HCT116 (cell line): ENCODE results near the gene SH2B3. TPM values are rescaled to one million over a fixed set of nuclear protein-coding genes. Genes with fewer than 3 reads are reported as not detected.

Experiments
- ATAC-seq: fragments of 200-7000 bp; cut with Tn5 transposase; 2 replicates; pipeline ENCODE4 v1.9.1; 2020; ENCODE audit warnings: mild to moderate bottlenecking, moderate library complexity
- BruUV-seq: library from RNA; stranded (reverse); fragments of 400-500 nt; replicated peaks from 2 replicates; lab custom pipeline; 2021; lab: Mats Ljungman, UMichigan
- CTCF ChIA-PET: fragments of 300-600 bp; sonication (Branson Sonifier 250); formaldehyde crosslinking; loops from one replicate; lab custom pipeline; 2021; ENCODE audit warnings: antibody characterized with exemption; lab: Charles Lee
- POLR2A ChIA-PET: fragments of 300-600, 350-600 bp; sonication (Branson Sonifier 250); formaldehyde crosslinking; loops from one replicate; lab custom pipeline; 2021; ENCODE audit warnings: antibody characterized with exemption; lab: Charles Lee
- RAD21 ChIA-PET, 2 experiments: fragments of 300-600 bp; sonication (Branson Sonifier 250); formaldehyde crosslinking; loops; one replicate each; lab custom pipeline; 2023; ENCODE audit warnings: low total read pairs in 2 of 2; ENCODE audit not compliant: uncharacterized antibody in 2 of 2, unreplicated experiment in 2 of 2, low non-redundant PET in 1 of 2; lab: Charles Lee
- DNase-seq: peaks from one replicate; pipeline ENCODE4 v3.0.0-alpha.2; 2010; ENCODE audit warnings: low read depth, low spot score
- H2AFZ ChIP-seq: fragments of 200-600 bp; shearing (Covaris generic), sonication (generic); 2 replicates; pipeline ENCODE4 v1.6.1; 2017; ENCODE audit warnings: low read depth, mixed run types, mixed read lengths, antibody characterized with exemption, low read length; ENCODE audit not compliant: poor library complexity, severe bottlenecking
- H3K27ac ChIP-seq: 2 replicates; pipeline ENCODE4 v1.5.1; 2012; ENCODE audit warnings: low read depth, low read length
- H3K27me3 ChIP-seq: fragments of 200-600 bp; sonication (generic); 2 replicates; pipeline ENCODE4 v1.6.1; 2016; ENCODE audit warnings: mixed run types, low read length, mixed read lengths; ENCODE audit not compliant: insufficient read depth
- H3K36me3 ChIP-seq, 2 experiments: fragments of 200-500 bp in 1 of 2; fragments of 200-600 bp in 1 of 2; sonication (Bioruptor generic) in 1 of 2; sonication (generic) in 1 of 2; 2 replicates each; pipeline versions ENCODE4 v1.5.1 to v1.6.1; 2014 to 2016; ENCODE audit warnings: low read length in 2 of 2, inconsistent platforms in 1 of 2, mixed read lengths in 1 of 2, mixed run types in 1 of 2; ENCODE audit not compliant: insufficient read depth in 2 of 2, control insufficient read depth in 1 of 2
- H3K4me1 ChIP-seq, 2 experiments: fragments of 200-600 bp in 1 of 2; sonication (generic) in 1 of 2; 2 replicates each; pipeline versions ENCODE4 v1.5.1 to v1.6.1; 2012 to 2017; ENCODE audit warnings: low read length in 2 of 2, inconsistent platforms in 1 of 2, mild to moderate bottlenecking in 1 of 2, mixed read lengths in 1 of 2, mixed run types in 1 of 2, moderate library complexity in 1 of 2; ENCODE audit not compliant: insufficient read depth in 2 of 2, control insufficient read depth in 1 of 2
- H3K4me2 ChIP-seq: fragments of 200-600 bp; sonication (generic); 2 replicates; pipeline ENCODE4 v1.6.1; 2017; ENCODE audit warnings: mixed run types, low read length, mixed read lengths
- H3K4me3 ChIP-seq, 2 experiments: fragments of 200-600 bp in 1 of 2; sonication (generic) in 1 of 2; replicated peaks in 1 of 2; 2 replicates each; pipeline ENCODE4 v1.5.1; 2011 to 2016; ENCODE audit warnings: low read length in 2 of 2, control low read depth in 1 of 2, low read depth in 1 of 2, mild to moderate bottlenecking in 1 of 2, mixed read lengths in 1 of 2, mixed run types in 1 of 2
- H3K79me2 ChIP-seq: fragments of 200-600 bp; sonication (generic); 2 replicates; pipeline ENCODE4 v1.6.1; 2017; ENCODE audit warnings: mild to moderate bottlenecking, mixed run types, low read length, moderate library complexity, mixed read lengths; ENCODE audit not compliant: insufficient read depth
- H3K9ac ChIP-seq: fragments of 200-600 bp; sonication (generic); 2 replicates; pipeline ENCODE4 v1.6.1; 2016; ENCODE audit warnings: low read length, mixed read lengths
- H3K9me2 ChIP-seq: fragments of 200-600 bp; sonication (generic), shearing (Covaris generic); 2 replicates; pipeline ENCODE4 v1.6.1; 2017; ENCODE audit warnings: mixed run types, mild to moderate bottlenecking, moderate library complexity; ENCODE audit not compliant: insufficient read depth
- H3K9me3 ChIP-seq, 2 experiments: fragments of 200-500 bp in 1 of 2; fragments of 200-600 bp in 1 of 2; sonication (Bioruptor generic) in 1 of 2; sonication (generic) in 1 of 2; 2 replicates each; pipeline ENCODE4 v1.6.1; 2014 to 2017; ENCODE audit warnings: low read length in 2 of 2, mixed read lengths in 2 of 2, inconsistent platforms in 1 of 2, low read depth in 1 of 2, mild to moderate bottlenecking in 1 of 2, mixed run types in 1 of 2, moderate library complexity in 1 of 2; ENCODE audit not compliant: control insufficient read depth in 1 of 2, insufficient read depth in 1 of 2
- H4K20me1 ChIP-seq: fragments of 200-600 bp; sonication (generic), shearing (Covaris generic); 2 replicates; pipeline ENCODE4 v1.6.1; 2017; ENCODE audit warnings: mixed run types, mild to moderate bottlenecking, moderate library complexity; ENCODE audit not compliant: insufficient read depth
- ATF3 ChIP-seq: IDR thresholded peaks from 2 replicates; pipeline ENCODE4 v1.6.1; 2012
- CBX3 ChIP-seq: IDR thresholded peaks from 2 replicates; pipeline ENCODE4 v1.6.1; 2012; ENCODE audit warnings: low read depth
- CEBPB ChIP-seq: IDR thresholded peaks from 2 replicates; pipeline ENCODE4 v1.6.1; 2012; ENCODE audit warnings: low read depth
- CTCF ChIP-seq, 3 experiments: fragments of 200-600 bp in 1 of 3; sonication (generic) in 1 of 3; IDR thresholded peaks in 2 of 3; conservative IDR thresholded peaks in 1 of 3; 2 replicates each; pipeline ENCODE4 v1.5.1; 2012 to 2017; ENCODE audit warnings: low read depth in 2 of 3, low read length in 2 of 3, antibody characterized with exemption in 1 of 3, borderline replicate concordance in 1 of 3, control low read depth in 1 of 3, mild to moderate bottlenecking in 1 of 3, mixed read lengths in 1 of 3, mixed run types in 1 of 3, moderate library complexity in 1 of 3; ENCODE audit not compliant: insufficient read depth in 1 of 3
- EGR1 ChIP-seq: IDR thresholded peaks from 2 replicates; pipeline ENCODE4 v1.6.1; 2012; ENCODE audit warnings: low read depth
- EZH2 ChIP-seq: fragments of 200-600 bp; sonication (generic); IDR thresholded peaks from 2 replicates; pipeline ENCODE4 v1.6.1; 2017; ENCODE audit warnings: antibody characterized with exemption, mixed run types
- EZH2phosphoT487 ChIP-seq: fragments of 200-600 bp; IDR thresholded peaks from 2 replicates; pipeline ENCODE4 v1.6.1; 2018; ENCODE audit warnings: antibody characterized with exemption, borderline replicate concordance
- FOSL1 ChIP-seq: IDR thresholded peaks from 2 replicates; pipeline ENCODE4 v1.6.1; 2012; ENCODE audit warnings: low read depth
- JUND ChIP-seq: IDR thresholded peaks from 2 replicates; pipeline ENCODE4 v1.6.1; 2012
- POLR2AphosphoS5 ChIP-seq: IDR thresholded peaks from 2 replicates; pipeline ENCODE4 v1.6.1; 2011; ENCODE audit warnings: mild to moderate bottlenecking, low read depth, low read length, moderate library complexity
- RAD21 ChIP-seq: IDR thresholded peaks from 2 replicates; pipeline ENCODE4 v1.6.1; 2012; ENCODE audit warnings: low read depth, mild to moderate bottlenecking
- REST ChIP-seq: IDR thresholded peaks from 2 replicates; pipeline ENCODE4 v1.6.1; 2012; ENCODE audit warnings: low read depth
- SIN3A ChIP-seq: IDR thresholded peaks from 2 replicates; pipeline ENCODE4 v1.6.1; 2012; ENCODE audit warnings: low read depth
- SP1 ChIP-seq: IDR thresholded peaks from 2 replicates; pipeline ENCODE4 v1.6.1; 2012; ENCODE audit warnings: low read depth
- SRF ChIP-seq: IDR thresholded peaks from 2 replicates; pipeline ENCODE4 v1.6.1; 2012; ENCODE audit warnings: low read depth
- YY1 ChIP-seq: IDR thresholded peaks from 2 replicates; pipeline ENCODE4 v1.6.1; 2011; ENCODE audit warnings: low read length, low read depth, moderate library complexity, mild to moderate bottlenecking; ENCODE audit not compliant: insufficient replicate concordance; ENCODE audit errors: extremely low read depth
- ZBTB33 ChIP-seq: IDR thresholded peaks from 2 replicates; pipeline ENCODE4 v1.6.1; 2011; ENCODE audit warnings: mild to moderate bottlenecking, low read length, moderate library complexity; ENCODE audit not compliant: insufficient replicate concordance; ENCODE audit errors: extremely low read depth
- ZNF274 ChIP-seq: fragments of 200-500 bp; sonication (Bioruptor generic); IDR thresholded peaks from 2 replicates; pipeline ENCODE4 v1.6.1; 2014; ENCODE audit warnings: mild to moderate bottlenecking, low read depth, low read length, inconsistent platforms
- intact Hi-C: fragments of 100-400 bp; cut with micrococcal nuclease; formaldehyde crosslinking; loops from 2 replicates; pipeline ENCODE4 v1.10.0; 2022
- total RNA-seq: library from RNA; stranded (reverse); gene quantifications from one replicate; pipeline ENCODE4 v1.2.1, GENCODE V29; 2021; ENCODE audit not compliant: unreplicated experiment

The SH2B3 gene
- total RNA-seq, 1 experiment from 2014 or later, result 17.3 TPM

GRCh38 chr12:111443086-111443485, 37.4 kb downstream of the SH2B3 start (continued):
- TF ChIP-seq SIN3A (no peak), ATF3 (no peak), EZH2 (no peak), EGR1 (no peak)
- TF ChIP-seq, all 23 proteins: peak for 0

- Histone ChIP-seq H3K9ac (no peak overlapping the region), H3K4me2 (no peak overlapping the region), H2AFZ (no peak overlapping the region), H3K9me2 (no peaks in the 10 kb centered on the region), H3K9me3 (no peaks in the 10 kb centered on the region), H3K36me3 (peaks cover 13 to 22% of the 10 kb centered on the region in 2 experiments; a peak in 3 of 4 replicates), H3K27me3 (no peaks in the 10 kb centered on the region), H3K4me3 (no peak overlapping the region), H3K4me1 (peaks cover 0 to 7% of the 10 kb centered on the region in 2 experiments; a peak in 1 of 4 replicates), H3K27ac (no peak overlapping the region), H4K20me1 (no peaks in the 10 kb centered on the region), H3K79me2 (no peaks in the 10 kb centered on the region; the same call in 1 of the 2 replicates)
- DNase-seq (no peak), ATAC-seq (no peak)
- RAD21 ChIA-PET, result no interaction called here
- POLR2A ChIA-PET, result no interaction called here
- intact Hi-C loops, result no loop called here
- CTCF ChIA-PET, result interaction anchor here (1.2 kb wide), 1 partner anchor 8 kb away, joined by 6 read pairs; no protein-coding TSS in a partner anchor
- BruUV-seq, result no TSS peak
- TF ChIP-seq JUND (no peak), CEBPB (no peak), SIN3A (no peak), SRF (no peak), EZH2phosphoT487 (no peak), EGR1 (no peak), FOSL1 (no peak), YY1 (no peak), REST (no peak), RAD21 (no peak), CBX3 (no peak), CTCF (IDR thresholded peaks at IDR 0.05 in 2 of 3, conservative IDR thresholded peaks at IDR 0.05 in 1 of 3; ENCODE audit: borderline replicate concordance in 1 of 3, insufficient read depth in 1 of 3, low read depth in 2 of 3, low read length in 2 of 3) (no peak), ZNF274 (no peak), SP1 (no peak), ZBTB33 (no peak), POLR2AphosphoS5 (no peak)
These were observed 37.9 kb downstream of the SH2B3 start for GRCh38 chr12:111443586-111443985.
